VCaP (cell line): Measurements from ENCODE around the gene ZNF556.

Source experiments
- H3K27ac ChIP-seq: fragments of 450-650 bp; 2 replicates; pipeline ENCODE4 v1.5.1; 2017
- TF ChIP-seq, protein P1 (sequence below): fragments of 450-650 bp; conservative IDR thresholded peaks from 2 replicates; pipeline ENCODE4 v1.5.1; 2017; ENCODE audit warnings: mild to moderate bottlenecking, moderate library complexity

Gene ZNF556

DNA sequence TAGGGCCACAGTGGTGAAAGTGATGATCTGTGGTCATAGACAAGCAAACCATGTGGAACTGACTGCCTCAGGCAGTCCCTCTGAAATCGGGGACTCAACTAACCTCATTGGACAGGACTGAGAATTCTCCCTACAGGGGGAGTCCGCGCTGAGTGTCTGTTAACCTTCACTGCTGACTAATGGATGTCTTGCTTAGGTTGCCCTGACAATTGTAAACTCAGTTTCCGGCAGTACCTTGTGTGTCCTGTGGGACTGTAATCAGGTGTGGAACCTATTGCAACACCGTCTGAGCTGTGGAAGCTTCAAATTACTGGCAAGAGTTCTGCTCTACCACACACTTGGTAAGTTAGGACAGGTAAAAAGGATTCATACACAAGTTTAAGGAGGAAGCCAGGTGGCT, 55.9 kb downstream of the ZNF556 start:
- peak overlapping the region; percentile 56 for H3K27ac ChIP-seq
- TF ChIP-seq, protein P1, sequence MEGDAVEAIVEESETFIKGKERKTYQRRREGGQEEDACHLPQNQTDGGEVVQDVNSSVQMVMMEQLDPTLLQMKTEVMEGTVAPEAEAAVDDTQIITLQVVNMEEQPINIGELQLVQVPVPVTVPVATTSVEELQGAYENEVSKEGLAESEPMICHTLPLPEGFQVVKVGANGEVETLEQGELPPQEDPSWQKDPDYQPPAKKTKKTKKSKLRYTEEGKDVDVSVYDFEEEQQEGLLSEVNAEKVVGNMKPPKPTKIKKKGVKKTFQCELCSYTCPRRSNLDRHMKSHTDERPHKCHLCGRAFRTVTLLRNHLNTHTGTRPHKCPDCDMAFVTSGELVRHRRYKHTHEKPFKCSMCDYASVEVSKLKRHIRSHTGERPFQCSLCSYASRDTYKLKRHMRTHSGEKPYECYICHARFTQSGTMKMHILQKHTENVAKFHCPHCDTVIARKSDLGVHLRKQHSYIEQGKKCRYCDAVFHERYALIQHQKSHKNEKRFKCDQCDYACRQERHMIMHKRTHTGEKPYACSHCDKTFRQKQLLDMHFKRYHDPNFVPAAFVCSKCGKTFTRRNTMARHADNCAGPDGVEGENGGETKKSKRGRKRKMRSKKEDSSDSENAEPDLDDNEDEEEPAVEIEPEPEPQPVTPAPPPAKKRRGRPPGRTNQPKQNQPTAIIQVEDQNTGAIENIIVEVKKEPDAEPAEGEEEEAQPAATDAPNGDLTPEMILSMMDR = no peak

DNA sequence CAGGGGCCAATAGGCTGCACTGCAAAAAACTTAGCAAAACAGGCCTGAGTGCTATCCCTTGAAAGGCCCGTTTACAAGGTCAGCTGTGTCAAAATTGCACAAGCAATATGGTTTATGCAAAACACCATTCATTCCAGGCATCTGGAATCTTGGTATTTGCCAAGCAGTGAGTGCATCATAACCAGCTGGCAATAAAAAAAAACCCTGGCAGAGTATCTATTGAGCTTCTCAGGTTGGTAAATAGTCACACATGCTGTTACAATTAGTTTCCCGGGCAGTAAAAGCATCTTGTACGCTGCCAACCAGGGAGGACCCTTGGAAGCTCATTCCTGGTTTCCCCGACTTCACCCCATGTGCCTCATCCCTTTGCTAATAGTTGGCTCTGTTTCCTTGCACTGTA, 56.4 kb downstream of the ZNF556 start:
- peak overlapping the region; percentile 56 for H3K27ac ChIP-seq
- TF ChIP-seq, protein P1 = no peak

GRCh38 chr19:2926341-2927031, 59.4 kb downstream of the ZNF556 start:
- no peak overlapping the region for H3K27ac ChIP-seq
- TF ChIP-seq, protein P1 = no peak

GRCh38 chr19:2927032-2927430, 59.9 kb downstream of the ZNF556 start:
- no peak overlapping the region for H3K27ac ChIP-seq
- TF ChIP-seq, protein P1 = no peak
